ENCODE measurements around the gene HYOU1.
"Not testable (repeated sequence)": the region's sequence is repeated elsewhere in the genome, so short reads cannot be mapped to it uniquely, and the experiment has no call there.

Gene HYOU1, protein sequence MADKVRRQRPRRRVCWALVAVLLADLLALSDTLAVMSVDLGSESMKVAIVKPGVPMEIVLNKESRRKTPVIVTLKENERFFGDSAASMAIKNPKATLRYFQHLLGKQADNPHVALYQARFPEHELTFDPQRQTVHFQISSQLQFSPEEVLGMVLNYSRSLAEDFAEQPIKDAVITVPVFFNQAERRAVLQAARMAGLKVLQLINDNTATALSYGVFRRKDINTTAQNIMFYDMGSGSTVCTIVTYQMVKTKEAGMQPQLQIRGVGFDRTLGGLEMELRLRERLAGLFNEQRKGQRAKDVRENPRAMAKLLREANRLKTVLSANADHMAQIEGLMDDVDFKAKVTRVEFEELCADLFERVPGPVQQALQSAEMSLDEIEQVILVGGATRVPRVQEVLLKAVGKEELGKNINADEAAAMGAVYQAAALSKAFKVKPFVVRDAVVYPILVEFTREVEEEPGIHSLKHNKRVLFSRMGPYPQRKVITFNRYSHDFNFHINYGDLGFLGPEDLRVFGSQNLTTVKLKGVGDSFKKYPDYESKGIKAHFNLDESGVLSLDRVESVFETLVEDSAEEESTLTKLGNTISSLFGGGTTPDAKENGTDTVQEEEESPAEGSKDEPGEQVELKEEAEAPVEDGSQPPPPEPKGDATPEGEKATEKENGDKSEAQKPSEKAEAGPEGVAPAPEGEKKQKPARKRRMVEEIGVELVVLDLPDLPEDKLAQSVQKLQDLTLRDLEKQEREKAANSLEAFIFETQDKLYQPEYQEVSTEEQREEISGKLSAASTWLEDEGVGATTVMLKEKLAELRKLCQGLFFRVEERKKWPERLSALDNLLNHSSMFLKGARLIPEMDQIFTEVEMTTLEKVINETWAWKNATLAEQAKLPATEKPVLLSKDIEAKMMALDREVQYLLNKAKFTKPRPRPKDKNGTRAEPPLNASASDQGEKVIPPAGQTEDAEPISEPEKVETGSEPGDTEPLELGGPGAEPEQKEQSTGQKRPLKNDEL

DNA sequence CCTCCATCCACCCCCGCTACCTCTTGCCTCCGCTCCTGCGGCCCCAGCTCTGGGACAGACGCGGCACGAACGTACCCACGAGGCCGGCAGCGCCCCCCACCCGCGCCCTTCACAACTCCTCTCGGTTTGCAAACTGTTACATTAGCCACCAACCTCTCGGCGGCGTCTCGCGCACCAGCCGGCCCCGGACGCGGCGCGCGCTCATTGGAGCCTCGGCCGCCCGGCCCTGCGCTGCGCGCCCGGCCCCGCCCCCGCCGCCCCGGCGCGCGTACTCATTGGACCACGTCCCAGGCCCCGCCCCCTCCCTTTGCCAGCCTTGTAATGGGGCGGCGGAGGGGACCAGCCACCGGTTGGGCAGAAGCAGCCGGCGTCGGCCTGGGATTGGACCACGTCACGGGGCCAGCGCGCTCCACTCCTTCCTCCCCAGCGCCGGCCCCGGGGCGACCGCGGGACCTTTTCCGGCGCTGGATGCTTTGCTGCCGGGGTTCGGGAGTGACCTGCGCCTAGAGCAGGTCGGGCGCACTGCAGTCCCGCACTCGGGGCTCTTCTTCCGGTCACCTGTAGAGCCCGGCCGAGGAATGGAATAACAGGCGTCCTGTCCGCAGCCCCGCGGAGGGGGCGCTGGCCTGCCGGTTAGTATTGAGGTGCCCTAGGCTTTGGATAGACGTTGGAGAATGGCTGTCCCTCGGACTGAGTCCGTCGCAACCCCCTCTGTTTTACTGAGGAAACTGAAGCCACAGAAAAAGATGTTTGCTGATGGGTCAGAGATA, at the start of gene HYOU1:
HYOU1 (minus strand) TSS at position 206 of the 770 bp plus-strand sequence. CDS start 1,045 bp downstream, outside the sequence.
- DNase-seq: peak; percentile 97

DNA sequence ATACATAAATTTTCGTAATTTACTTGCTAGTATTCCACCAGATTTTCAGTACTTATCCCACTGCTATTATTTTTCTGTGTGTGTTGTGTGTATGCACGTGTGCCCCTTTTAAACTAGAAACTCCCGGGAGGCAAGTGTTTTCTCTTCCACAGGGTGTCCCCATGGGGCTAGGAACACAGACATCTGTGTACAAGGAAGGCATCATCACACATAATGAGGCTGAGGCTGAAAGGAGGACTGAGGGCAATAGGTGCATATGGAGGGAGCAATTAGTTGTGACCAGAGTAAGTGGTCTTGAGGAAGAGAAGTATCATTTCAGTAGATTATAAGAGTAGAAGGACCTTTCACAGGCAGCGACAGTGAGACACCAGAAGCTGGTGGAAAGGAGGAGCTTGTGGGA, 46.8 kb upstream of the HYOU1 start:
- no peak for DNase-seq

DNA sequence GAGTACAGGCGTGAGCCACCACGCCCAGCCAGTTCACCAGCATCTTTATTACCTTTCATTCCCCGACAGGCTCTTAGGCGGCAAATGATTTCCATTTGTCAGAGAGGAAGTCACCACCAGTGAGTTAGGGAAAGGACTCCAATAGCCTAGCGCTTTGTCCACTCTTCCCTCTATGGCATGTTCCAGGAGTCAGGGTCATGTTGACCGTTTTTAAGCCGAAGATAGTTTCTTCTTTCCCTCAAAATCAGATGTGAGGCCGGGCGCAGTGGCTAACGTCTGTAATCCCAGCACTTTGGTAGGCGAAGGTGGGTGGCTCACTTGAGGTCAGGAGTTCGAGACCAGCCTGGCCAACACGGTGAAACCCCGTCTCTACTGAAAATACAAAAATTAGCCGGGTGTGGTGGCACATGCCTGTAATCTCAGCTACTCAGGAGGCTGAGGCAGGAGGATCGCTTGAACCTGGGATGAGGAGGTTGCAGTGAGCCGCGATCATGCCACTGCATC, 46.2 kb upstream of the HYOU1 start:
- not testable (repeated sequence) for DNase-seq

GRCh38 chr11:119101759-119102423, 44.9 kb upstream of the HYOU1 start, which contains the start of gene DPAGT1:
Gene DPAGT1 (minus strand): TSS chr11:119101853. CDS start chr11:119101655, 198 bp downstream.
- peak; percentile 98 for DNase-seq

GRCh38 chr11:119100994-119101758, 44.2 kb upstream of the HYOU1 start:
- DNase-seq: no peak

- DNase-seq: peak; percentile 52
Measured at GRCh38 chr11:119100246-119100970, 43.4 kb upstream of the HYOU1 start.

DNA sequence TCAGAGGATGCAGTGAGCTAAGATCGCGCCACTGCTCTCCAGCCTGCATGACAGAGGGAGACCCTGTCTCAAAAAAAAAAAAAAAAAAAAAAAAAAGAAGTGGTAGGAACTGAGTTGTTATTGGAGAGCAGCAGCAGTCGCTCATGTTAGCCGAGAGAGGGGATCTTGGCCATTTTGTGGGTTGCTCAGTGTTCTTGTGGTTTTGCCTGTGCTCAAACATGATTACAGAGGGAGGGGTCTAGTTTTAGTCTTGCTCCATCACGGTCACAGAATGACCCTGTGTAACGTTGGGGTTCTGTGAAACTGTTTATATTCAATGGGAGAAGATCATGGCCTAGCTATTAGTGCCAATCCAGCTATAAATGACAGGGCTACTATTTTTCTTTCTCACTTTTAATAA, 42.7 kb upstream of the HYOU1 start:
- no peak for DNase-seq

DNA sequence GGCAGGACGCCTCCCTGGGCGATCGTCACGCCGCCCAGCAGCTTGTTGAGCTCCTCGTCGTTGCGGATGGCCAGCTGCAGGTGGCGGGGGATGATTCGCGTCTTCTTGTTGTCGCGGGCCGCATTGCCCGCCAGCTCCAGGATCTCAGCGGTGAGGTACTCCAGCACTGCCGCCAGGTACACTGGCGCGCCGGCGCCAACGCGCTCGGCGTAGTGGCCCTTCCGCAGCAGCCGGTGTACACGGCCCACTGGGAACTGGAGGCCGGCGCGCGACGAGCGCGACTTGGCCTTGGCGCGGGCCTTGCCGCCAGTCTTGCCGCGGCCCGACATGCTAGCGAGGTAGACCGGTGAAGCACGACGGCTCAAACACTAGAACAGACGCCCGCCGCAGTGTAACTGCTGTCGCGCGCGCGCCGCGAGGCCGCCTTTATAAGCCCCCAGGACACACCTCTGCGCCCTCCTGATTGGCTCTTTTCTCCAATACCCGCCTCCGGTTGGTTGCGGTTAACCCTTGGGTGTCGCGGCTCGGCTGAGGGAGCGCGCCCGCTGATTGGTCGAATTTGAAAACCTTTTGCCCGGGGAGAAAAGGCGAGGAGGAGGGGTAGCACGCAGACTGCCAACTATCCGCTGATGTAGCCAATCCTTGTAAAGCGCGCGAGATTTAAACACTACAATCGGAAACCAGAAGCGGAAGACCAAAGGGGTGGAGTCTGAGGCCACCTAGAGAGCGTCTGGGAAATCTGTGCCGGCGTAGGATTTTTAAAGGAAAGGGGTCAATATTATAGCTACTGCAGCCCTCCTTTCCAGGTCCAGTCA, 38.3 kb upstream of the HYOU1 start:
- DNase-seq: peak; percentile 100

DNA sequence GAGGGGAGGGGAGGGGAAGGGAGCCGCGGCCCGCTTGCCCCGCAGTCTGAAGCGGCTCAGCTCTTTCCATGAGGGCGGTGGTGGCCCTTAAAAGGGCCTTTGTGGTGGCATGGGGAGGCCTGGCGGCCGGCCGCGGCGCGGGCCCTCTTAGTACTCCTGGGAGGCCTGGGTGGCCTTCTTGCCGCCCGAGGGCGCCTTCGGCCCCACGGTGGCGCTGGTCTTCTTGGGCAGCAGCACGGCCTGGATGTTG, 37.7 kb upstream of the HYOU1 start:
- DNase-seq: peak; percentile 81

DNA sequence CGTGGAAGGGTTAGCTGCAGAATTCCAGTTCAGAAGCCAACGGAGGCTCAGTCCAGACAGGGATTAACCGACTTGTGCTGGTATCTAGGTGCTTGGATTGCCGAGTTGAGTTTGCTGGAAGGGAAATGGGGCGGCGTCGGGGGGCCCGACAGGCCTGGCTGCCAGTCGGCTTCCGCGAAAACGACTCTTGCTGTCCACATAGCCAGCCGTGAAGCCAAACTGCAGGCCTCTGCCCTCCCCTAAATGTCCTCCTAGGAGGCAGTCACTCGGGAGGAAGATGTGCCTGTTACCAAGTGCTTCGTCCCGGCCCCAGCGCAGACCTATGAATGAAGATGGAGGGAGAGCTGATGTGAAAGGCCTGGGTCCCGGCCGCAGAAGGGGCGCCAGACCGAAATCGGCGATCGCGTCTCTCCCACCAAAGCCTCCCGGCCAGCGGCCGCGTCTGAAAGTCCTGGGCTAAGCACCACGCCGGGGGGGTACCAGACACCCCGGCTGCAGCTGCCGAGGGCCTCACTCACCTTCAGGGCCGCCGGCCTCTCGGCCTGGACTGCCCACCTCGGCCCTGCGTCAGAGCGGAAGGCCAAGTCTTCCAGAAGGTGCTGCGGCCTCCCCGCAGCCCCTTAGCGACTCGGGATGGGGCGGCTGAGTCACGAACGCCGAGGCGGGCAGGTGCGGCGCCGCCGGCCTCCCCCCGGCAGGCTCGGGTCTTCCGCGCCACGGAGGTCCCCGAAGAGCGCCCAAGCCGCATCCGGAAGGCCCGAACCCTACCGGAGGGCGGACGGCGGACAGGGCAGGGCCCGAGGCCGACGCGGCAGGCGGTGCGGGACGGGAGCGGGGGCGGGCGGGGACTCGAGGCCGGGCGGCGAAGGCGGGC, 37.2 kb upstream of the HYOU1 start:
- no peak for DNase-seq

DNA sequence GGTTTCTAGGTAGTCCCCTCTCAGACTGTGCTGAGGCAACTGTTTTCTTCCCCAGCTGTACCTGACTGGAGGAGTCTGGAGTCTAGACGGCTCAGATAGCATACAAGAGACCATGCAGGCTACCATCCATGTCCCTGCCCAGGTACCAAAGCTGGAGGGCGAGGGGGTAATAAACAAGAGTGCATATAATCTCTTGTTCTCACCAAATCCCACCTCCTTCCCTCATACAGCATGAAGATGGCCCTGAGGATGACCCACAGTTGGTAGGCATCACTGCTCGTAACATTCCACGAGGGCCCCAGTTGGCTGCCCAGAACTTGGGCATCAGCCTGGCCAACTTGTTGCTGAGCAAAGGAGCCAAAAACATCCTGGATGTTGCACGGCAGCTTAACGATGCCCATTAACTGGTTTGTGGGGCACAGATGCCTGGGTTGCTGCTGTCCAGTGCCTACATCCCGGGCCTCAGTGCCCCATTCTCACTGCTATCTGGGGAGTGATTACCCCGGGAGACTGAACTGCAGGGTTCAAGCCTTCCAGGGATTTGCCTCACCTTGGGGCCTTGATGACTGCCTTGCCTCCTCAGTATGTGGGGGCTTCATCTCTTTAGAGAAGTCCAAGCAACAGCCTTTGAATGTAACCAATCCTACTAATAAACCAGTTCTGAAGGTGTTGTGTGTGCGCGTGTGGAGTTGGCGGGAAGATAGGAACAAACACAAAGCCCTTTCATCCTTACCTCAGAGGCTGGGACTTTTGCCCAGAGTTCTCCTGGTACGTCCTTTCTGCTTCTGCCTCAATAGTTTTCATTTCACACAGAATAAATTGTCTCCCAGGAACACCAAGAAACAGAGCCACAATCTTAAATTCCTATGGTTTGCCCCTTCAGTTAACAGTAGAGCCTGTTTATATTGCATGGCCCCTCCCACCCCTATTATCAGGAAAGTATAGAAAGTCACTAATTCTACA, 36.2 kb upstream of the HYOU1 start:
- no peak for DNase-seq

DNA sequence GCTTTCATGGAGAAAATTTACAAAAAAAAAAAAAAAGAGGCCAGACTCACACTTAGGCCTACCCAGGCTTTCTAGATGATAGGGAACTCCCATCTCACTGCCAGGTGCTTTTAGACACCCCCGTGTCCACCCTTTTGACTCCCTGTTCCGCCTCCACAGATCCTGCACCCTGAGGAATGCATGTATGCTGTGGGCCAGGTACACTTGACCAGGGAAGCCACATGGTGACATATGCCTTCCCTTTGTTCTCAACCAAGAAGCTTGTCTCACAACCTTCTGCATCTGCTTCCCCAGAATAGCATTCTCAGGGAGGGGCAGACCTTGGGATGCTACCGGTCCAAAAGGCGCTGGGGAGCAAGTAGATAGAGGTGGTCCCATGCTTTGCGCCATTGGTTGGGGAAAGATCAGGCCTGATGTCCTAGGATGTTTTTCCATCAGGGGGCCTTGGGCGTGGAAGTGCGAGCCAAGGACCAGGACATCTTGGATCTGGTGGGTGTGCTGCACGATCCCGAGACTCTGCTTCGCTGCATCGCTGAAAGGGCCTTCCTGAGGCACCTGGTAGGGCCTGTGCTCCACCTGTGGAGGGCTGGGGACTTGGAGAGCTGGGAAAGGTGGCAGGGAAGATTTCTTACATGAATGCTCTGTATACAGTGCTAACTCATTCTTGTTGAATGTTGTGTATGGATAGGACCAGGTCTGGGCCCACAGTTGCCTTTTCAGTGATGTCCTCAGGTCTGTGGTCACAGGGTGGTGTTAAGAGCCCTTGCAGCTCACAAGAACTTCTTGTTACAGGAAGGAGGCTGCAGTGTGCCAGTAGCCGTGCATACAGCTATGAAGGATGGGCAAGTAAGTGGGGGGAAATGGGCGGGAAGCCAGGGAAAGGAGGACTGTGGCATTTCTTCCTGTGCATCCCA, 35.2 kb upstream of the HYOU1 start:
- no peak for DNase-seq

- DNase-seq: no peak
Measured at GRCh38 chr11:119091178-119091577, 34.2 kb upstream of the HYOU1 start.

GRCh38 chr11:119089319-119089718, 32.3 kb upstream of the HYOU1 start:
- no peak for DNase-seq

DNA sequence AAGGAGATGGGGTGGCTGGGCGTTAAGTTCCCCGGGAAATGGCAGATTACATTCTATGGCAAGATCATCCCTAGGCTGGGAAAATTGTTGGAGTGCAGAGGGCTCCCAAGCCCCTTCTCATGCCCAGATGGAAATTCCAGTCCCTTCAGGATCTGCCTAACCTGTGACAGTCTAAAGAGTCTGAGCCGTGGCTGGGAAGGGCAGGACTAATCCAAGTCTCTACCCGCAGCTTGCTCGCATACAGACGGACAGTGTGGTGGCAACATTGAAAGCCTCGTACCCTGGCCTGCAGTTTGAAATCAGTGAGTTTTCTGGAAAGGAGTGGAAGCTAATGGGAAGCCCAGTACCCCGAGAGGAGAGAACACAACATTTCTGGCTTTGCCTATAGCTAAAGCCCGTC, 31.4 kb upstream of the HYOU1 start:
- no peak for DNase-seq

- no peak for DNase-seq
Measured at GRCh38 chr11:119087747-119088241, 30.8 kb upstream of the HYOU1 start.

All from fibroblast of skin of right biceps (primary cell).